ENCODE data around the gene TEC.
"Not testable (repeated sequence)": the region's sequence is repeated elsewhere in the genome, so short reads cannot be mapped to it uniquely, and the experiment has no call there.

Gene TEC

GRCh38 chr4:48195853-48196252 lies 73.8 kb downstream of the TEC start:
- no peak for DNase-seq (ENCODE audit: low read depth in 2 of 2)

GRCh38 chr4:48195374-48195773 lies 74.3 kb downstream of the TEC start:
- no peak for DNase-seq (ENCODE audit: low read depth in 2 of 2)

- DNase-seq (ENCODE audit: low read depth in 2 of 2): no peak
Measured at GRCh38 chr4:48194971-48195370, 74.7 kb downstream of the TEC start.

DNA sequence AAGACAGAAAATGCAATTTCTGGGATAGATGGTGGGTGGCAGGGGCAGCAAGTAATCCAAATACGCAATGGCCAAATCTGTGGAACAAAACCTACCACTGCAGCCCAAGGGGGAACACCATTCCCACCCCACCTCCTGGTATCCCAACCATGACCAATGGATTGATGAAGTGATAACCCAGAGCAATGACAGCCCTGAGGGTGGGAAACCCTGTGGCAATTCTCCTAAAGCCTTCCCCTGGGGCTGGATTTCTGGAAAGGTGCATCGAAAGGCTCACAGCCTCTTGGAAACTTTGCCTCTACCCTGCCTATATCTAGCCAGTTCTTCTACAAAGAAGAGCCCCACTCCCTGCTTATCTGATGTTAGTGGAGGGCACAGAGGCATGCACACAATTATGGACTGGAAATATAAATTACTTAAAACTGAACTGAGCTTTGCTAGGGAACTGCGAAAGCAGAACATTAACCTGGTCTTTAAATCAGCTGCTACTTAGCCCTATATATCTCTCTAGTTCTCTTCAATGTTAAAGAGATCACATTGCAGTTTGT lies 75.6 kb downstream of the TEC start:
- DNase-seq (ENCODE audit: low read depth in 2 of 2): no peak

GRCh38 chr4:48193096-48193836 lies 76.4 kb downstream of the TEC start:
- no peak for DNase-seq (ENCODE audit: low read depth in 2 of 2)

- DNase-seq (ENCODE audit: low read depth in 2 of 2): no peak
Measured at GRCh38 chr4:48191758-48192157, 77.9 kb downstream of the TEC start.

DNA sequence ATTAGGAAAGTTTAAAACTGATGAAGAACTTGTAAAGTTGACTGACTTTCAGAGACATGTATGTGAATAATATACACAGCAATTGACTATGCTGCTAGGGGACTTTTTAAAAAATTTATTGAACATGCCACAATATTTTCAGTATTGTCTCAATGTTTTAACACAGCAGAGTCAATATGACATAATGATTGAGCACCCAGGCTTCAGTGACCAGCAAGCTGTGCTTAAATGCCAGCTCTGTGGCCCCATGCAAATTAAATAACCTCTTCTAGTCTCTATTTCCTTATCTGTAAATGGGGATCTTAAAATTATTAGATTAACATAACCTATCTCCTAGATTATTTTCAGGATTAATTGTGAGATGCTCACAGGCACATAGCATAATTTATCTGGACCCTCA lies 78.8 kb downstream of the TEC start:
- DNase-seq (ENCODE audit: low read depth in 2 of 2): no peak

DNA sequence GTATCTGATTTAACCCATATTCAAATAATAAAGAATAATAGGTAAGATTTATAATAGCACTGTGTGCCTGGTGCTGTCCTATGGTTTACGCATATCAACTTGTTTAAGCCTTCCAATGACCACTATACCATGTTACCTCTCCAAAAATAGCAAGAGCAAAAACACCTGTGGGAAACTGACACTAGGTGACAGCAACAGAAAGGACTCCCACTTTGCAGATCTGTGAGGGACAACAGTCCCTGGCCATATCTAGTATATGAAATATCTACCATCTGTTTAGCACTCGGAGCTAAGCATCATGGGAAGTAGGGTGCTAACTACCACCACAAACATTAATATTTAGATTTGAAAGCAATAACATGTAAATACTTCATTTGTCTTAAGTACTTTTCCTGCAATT lies 79.9 kb downstream of the TEC start:
- DNase-seq (ENCODE audit: low read depth in 2 of 2): no peak

DNA sequence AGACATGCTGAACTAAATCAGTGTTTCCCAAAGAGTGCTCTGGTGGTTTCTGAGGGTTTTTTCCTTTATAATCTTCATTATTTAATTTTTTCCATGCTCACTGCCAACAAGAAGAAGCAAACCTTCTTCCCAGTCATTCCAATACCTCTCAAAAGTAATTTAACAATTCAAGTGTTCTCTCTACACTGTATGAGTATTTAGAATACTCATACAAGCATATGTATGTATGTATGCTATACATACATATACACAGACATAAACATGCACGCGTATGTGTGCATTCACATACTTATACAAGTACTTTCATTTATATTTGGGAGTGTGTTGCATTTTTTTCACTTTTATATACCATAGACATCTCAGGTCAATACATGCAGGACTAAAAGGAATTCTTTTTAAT lies 81.2 kb downstream of the TEC start:
- DNase-seq (ENCODE audit: low read depth in 2 of 2): no peak

DNA sequence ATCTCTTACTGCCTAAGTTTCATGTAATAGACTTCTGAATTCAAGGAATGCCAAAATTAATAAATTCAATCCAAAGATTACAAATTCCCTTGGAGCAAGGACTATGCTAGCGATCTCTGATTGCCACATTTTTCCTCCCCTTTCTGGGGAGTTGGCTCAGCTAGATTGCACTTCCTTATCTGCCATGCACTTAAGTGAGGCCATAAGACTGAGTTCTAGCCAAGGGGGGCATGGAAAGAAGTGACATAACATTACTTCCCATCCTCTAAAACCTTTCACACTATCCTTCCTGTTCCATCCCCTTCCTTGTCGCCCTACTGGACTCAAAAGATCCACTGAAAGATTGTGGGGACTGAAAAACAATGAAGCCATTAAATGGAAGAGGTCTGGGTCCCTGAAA lies 81.8 kb downstream of the TEC start:
- no peak for DNase-seq (ENCODE audit: low read depth in 2 of 2)

- DNase-seq (ENCODE audit: low read depth in 2 of 2): not testable (repeated sequence)
Measured at GRCh38 chr4:48187066-48187465, 82.6 kb downstream of the TEC start.

DNA sequence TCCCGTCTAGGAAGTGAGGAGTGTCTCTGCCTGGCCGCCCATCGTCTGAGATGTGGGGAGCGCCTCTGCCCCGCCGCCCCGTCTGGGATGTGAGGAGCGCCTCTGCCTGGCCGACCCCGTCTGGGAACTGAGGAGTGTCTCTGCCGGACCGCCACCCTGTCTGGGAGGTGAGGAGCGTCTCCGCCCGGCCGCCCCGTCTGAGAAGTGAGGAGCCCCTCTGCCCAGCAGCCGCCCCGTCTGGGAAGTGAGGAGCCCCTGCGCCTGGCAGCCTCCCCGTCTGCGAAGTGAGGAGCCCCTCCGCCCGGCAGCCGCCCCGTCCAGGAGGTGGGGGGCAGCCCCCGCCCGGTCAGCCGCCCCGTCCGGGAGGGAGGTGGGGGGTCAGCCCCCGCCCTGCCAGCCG lies 83.2 kb downstream of the TEC start:
- DNase-seq (ENCODE audit: low read depth in 2 of 2): not testable (repeated sequence)

DNA sequence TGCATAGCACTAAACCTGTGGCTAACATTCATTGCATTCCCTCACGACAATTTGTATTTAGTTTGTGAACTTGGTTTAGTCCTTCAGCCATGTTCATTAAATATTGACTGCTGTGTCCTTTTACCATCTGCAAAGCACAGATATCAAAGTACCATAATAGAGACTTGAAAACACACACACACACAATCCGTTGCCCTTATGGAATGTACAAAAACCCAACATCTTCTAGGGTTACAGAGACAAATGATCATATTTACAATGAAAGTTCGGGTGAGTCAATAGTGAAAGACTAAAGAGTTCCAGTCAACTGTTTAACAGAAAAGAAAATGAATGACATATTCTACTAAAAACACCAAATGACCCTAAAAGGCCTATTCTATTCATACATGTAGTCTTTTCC lies 84.8 kb downstream of the TEC start:
- no peak for DNase-seq (ENCODE audit: low read depth in 2 of 2)

DNA sequence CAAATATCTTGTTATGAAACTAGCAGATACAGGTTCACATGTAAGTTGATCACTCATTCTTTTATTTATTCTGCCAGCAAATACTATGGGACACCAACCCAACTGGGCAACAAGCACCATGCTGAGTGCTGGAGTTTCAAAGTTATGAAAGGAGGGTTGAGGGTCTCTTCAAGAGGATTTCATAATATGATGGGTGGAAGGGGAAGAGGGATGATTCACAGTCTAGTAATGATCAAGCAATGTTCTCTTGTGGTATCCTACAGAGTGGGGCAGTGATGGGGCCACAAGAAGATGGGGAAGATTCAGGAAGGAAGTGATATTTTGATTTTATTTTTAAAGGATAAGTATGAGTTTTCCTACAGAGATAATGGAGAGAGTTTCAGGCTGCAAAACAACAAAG lies 89.4 kb downstream of the TEC start:
- DNase-seq (ENCODE audit: low read depth in 2 of 2): no peak

GRCh38 chr4:48178931-48179330 lies 90.7 kb downstream of the TEC start:
- DNase-seq (ENCODE audit: low read depth in 2 of 2): no peak

DNA sequence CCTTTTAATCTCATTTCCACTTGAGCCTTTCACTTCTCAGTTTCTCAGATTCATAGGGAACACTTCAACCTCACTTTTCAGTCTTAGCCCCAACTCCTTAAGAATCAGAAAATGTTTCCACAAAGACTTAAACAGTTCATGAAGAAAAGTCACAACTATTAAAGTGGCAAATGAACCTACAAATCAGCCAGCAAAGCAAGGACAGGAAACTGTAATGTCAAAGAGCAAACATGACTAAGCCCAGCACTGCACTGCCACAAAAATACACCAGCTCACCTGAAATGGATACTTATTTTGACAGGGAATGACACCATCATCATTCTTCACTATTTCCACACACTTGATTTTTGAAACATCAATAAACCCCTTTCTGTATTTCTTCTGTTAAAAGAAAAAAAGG lies 93.8 kb downstream of the TEC start:
- DNase-seq (ENCODE audit: low read depth in 2 of 2): no peak

- no peak for DNase-seq (ENCODE audit: low read depth in 2 of 2)
Measured at GRCh38 chr4:48175328-48175727, 94.3 kb downstream of the TEC start.

DNA sequence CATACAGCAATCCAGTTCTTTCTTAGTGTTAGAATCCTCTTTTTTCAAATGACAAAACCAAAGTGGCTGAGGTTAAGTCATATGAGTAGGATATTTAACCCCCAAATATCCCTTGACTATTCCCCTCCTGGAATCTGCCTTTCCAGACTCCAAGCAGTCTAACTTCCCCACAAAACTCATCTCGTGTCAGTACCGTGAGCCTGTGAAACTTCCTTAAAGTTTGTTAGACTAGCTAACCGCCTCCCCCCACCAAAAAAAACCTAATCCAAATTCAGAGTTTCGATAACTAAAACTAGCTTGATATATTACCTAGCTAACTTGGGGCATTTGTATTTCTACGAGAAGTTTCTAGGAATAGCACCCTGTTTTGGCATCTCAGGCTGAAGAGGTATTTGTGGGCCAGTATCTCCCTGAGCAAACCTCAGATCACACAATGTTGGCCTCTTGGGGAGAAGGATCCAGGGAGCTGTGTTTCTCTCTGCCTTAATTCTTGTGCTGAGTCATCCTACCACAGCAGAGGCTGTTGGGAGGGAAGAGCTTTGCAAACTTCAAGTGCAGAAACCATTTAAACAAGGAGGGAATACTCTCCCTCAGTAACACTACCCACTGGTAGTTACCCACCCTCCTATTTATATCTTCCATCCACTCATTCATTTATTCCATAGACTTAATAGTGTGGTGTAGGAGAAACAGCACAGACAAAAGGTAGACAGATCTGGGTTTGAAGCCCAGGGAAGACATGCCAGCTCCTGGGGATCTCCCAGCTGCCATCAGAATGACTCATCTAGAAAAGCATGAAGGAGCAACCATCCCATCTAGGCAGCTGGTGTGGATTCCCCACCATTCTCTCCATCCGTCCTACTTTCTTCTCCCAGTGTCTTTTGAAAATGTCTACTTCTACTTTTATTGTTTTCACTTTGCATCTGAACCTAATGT lies 96.3 kb downstream of the TEC start:
- DNase-seq (ENCODE audit: low read depth in 2 of 2): no peak

GRCh38 chr4:48172651-48173050 lies 97.0 kb downstream of the TEC start:
- DNase-seq (ENCODE audit: low read depth in 2 of 2): no peak

DNA sequence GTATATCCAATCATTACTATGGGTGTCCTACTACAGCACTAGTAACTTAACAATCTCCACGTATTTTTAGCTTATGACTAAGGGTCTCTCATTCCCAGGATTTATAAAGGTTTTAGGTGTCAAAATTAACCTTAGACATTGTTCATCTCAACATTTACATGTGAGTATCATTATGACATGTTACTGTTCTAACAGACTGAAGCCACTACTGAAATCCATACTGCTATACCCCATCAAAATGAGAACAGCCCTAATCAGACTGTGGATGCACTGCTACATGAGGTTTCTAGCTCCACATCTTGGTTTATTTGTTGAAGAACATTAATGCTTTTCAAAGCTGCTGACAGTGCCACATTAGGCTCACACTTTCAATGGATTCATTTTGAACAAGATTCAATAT lies 100.0 kb downstream of the TEC start:
- DNase-seq (ENCODE audit: low read depth in 2 of 2): no peak

GRCh38 chr4:48167538-48168263 lies 101.9 kb downstream of the TEC start:
- DNase-seq (ENCODE audit: low read depth in 2 of 2): no peak

DNA sequence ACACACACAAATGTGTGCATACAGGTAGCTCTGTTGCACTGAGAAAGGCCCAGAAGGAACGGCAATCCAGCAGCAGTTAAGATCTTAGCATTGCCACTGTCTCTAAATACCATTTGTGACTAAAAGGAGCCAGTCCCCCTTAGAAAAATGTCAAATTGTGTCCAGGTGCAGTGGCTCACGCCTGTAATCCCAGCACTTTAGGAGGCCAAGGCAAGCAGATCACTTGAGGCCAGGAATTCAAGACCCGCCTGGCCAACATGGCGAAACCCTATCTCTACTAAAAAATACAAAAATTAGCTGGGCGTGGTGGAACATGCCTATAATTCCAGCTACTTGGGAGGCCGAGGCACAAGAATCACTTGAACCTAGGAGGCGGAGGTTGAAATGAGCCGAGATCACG lies 105.1 kb downstream of the TEC start:
- not testable (repeated sequence) for DNase-seq (ENCODE audit: low read depth in 2 of 2)

Measured in stimulated activated CD8-positive, alpha-beta memory T cell treated with anti-CD3 and anti-CD28 coated beads, Interleukin-15, amount 100 ng/mL, for 48 hours (primary cell).